GM12875 (cell line): ENCODE measurements around the gene SSH3.
A peak's percentile ranks its signal among the peaks of the same experiment; 100 is the strongest.
"Not testable (repeated sequence)": the region's sequence is repeated elsewhere in the genome, so short reads cannot be mapped to it uniquely, and the experiment has no call there.

ENCODE experiments used
- H3K4me3 ChIP-seq: one replicate; pipeline ENCODE4 v1.5.1; 2011; ENCODE audit warnings: low read depth, low read length, control low read depth
- TF ChIP-seq, protein P1 (sequence below): IDR thresholded peaks from 2 replicates; pipeline ENCODE4 v1.5.1; 2011; ENCODE audit warnings: low read depth, mild to moderate bottlenecking, control low read depth, inconsistent platforms, low read length, moderate library complexity, borderline replicate concordance; ENCODE audit not compliant: insufficient read depth

The SSH3 gene

DNA sequence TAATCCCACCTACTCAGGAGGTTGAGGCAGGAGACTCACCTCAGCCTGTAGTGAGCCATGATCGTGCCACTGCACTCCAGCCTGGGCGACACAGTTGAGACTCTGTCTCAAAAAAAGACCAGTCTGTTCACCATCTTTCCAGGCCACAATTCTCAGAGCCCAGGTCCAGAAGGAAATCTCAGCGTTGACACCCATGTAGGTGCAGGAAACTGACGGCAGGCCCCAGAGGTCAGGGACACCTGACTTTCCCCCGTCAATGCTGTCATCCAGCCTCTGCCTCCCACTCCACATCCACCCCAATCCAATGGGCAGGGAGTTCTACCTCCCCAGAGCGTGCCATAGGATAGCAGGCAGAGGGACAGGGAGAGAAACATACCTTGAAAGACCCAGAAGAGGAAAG, 42.9 kb upstream of the SSH3 start:
- TF ChIP-seq, protein P1, sequence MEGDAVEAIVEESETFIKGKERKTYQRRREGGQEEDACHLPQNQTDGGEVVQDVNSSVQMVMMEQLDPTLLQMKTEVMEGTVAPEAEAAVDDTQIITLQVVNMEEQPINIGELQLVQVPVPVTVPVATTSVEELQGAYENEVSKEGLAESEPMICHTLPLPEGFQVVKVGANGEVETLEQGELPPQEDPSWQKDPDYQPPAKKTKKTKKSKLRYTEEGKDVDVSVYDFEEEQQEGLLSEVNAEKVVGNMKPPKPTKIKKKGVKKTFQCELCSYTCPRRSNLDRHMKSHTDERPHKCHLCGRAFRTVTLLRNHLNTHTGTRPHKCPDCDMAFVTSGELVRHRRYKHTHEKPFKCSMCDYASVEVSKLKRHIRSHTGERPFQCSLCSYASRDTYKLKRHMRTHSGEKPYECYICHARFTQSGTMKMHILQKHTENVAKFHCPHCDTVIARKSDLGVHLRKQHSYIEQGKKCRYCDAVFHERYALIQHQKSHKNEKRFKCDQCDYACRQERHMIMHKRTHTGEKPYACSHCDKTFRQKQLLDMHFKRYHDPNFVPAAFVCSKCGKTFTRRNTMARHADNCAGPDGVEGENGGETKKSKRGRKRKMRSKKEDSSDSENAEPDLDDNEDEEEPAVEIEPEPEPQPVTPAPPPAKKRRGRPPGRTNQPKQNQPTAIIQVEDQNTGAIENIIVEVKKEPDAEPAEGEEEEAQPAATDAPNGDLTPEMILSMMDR: no peak
- H3K4me3 ChIP-seq: no peak overlapping the region

DNA sequence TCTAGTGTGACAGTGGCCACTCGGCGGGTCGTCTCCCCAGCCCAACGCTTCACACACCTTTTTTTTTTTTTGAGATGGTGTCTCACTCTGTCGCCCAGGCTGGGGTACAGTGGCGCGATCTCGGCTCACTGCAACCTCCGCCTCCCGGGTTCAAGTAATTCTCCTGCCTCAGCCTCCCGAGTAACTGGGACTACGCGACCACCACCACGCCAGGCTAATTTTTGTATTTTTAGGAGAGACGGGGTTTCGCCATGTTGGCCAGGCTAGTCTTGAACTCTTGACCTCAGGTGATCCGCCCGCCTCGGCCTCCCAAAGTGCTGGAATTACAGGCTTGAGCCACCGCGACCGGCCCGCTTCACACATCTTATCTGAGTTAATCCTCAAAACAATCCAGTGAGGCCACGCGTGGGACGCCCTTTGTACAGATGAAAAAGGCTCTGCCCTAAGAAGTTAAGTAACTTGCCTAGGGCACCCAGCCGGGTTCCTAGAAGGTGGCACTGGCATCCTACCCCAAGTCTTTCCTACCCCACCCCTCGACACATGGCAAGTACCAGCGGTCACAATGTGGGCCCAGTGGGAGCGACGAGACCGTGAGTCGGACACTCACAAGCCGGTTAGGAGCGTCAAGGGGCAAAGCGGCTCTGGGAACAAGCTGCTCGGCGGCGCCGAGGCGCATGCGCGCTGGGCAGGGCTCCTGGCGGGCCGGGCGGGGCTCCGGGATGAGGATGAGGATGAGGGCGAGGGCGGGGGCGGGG, 42.3 kb upstream of the SSH3 start:
- not testable (repeated sequence) for H3K4me3 ChIP-seq

DNA sequence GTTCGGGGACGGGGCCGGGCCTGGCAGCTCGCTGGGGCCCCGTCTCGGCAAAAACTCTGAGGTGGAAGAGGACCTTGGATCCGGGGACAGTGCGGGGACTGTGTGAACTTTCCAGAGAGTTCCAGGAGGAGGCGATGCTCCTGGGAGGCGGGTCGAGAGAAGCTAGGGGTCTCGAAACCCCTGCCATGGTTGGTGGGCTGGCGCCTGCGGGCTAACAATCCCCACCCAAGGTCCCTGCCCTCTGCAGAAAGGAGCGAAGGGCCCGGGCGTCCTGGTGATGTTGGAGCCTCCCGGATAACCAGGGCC, 41.7 kb upstream of the SSH3 start:
- H3K4me3 ChIP-seq: no peak overlapping the region
- TF ChIP-seq, protein P1: no peak

DNA sequence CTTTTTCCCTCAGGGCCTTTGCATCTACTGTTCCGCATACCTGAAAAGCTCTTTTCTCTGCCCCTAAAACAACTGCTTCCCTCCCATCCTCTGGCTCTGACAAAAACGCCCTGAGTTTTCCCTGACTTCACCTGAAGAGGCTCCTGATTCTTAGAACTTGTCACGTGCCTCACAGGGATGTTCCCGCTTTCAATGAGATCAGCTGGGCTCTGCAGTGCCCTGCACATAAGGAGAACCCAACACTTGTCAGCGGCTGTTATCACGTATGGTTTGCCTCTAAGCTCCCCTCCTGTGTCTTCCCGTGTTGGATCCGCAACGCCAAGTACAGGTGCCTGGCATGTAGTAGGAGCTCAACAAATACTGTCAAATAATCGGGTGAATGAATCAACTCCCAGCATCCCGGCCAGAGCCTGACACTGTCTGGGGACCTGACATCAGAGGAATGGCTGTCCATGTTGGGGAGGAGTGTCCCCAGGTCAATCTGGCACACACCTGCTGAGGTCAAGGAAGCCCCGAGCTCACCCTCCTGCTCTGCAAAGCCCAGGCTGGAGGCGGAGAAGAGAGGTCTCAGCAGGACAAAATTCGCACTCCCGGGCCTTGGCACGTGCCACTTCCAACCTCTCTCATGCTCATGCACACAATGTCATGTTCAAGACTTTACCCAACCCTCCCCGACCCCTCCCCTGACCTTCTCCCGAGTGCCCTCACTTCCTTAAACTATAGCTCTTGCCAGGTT, 41.2 kb upstream of the SSH3 start:
- TF ChIP-seq, protein P1: no peak
- no peak overlapping the region for H3K4me3 ChIP-seq

DNA sequence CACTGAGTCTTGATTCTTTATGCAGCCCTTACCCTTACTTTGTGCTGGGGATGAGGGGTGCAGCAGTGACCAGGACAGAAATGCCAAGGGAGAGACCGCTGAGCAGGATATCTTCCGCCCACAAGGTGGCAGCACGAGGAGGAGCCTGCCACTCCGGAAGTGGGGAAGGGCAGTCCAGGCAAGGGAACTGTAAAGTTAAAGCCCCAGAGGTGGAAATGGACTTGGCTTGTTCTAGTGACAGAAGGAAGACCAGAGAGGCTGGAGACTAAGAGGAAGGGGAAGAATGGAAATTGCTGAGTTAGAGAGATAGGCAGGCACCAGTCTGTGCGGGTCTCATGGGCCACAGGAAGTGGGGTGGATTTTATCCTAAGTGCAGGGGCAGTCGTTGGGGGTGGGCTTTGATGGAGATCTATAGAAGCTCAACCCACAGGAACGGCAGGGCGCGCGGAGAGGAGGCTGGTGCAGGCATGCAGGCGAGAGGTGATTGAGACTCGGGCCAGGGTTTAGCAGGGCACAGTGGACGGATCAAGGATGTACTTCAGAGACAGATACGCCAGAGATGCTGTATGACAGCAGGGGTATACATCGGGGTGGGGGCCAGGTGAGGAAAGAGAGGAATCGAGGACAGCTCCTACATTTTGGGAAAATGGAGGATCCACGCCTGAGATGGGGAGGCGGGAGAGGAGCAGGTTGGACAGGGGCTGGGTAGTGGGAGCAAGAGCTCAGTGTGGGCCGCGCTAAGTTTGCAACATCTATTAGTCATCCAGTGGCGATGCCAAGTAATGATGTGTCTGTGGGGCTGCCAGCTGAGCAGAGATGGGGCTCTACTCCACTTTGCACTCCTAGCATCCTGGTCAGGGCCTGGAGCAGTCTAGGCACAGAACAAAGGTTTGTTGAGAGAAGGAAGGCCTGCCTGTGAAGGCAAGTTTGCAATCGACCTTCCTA, 40.3 kb upstream of the SSH3 start:
- no peak overlapping the region for H3K4me3 ChIP-seq
- TF ChIP-seq, protein P1: peak; percentile 84

DNA sequence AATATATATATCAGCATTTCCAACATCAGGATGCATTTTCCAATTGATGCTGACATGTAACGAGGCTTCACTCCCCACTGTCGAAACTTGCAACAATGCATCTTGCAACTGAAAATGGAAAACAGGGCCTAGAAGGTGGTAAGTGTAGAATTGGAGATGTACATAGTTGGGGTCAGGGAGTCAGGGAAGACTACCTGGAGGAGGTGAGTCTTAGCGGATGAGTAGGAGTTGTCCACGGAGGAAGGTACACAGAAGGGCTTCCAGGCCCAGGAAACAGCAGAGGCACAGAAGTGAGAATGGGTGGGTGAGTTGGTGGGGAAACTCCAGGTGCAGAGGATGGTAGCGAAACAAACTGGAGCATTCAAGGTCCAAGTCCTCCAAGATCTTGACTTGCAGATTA, 39.1 kb upstream of the SSH3 start:
- H3K4me3 ChIP-seq: no peak overlapping the region
- TF ChIP-seq, protein P1: no peak

DNA sequence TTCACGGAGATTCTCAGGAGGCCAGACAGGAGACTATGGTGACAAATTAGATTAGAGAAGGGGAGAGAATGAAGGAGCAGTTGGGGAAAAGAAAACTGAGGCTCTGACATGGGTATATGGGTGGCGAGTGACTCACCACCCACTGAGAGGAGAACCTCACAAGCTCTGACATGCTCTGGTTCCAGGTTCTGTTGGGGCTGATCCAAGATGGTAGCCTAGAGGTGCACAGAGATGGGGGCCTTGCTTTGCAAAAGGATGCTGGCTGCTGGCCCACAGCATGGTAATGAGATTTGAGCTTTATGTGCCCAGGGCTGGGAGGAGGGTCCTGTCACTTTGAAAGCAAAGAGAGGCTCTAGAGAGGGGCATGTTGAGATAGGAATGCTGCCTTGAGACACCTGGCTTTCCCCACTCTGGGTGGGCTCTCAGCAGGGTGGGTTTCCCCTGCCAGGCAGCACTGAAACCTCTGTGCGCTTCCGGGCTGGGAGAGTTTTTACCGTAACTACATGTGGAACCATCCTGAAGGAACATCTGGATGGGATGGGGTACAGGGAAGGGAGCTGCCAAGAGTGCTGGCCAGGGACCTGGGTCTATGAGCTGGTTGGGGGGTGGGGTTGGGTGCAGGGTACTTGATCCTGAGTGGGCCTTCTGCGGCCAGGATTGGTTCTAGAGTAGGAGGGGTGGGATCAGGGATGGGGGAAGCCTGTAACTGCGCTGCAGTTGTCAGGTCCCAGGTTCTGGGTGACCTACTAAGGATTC, 38.3 kb upstream of the SSH3 start:
- TF ChIP-seq, protein P1: no peak
- H3K4me3 ChIP-seq: no peak overlapping the region
